K562 (cell line): ENCODE data around the gene DPH2. TPM values are rescaled to one million over a fixed set of nuclear protein-coding genes. Genes with fewer than 3 reads are reported as not detected.

Experiments
- ATAC-seq: fragments of 200-7000 bp; cut with Tn5 transposase; 3 replicates; pipeline ENCODE4 v1.9.1; 2020; ENCODE audit warnings: moderate library complexity
- BruUV-seq: library from RNA; stranded (reverse); fragments of 400-500 nt; replicated peaks from 2 replicates; lab custom pipeline; 2021; lab: Mats Ljungman, UMichigan
- CTCF ChIA-PET: fragments of 300-600 bp; formaldehyde crosslinking; extraction: SDS; loops from one replicate; lab custom pipeline; 2021; ENCODE audit warnings: low intra/inter-chr PET ratio; lab: Yijun Ruan, JAX
- POLR2A ChIA-PET: fragments of 300-600, 350-650 bp; sonication (Branson Sonifier 250); formaldehyde crosslinking; extraction: SDS; loops from one replicate; lab custom pipeline; 2021; ENCODE audit warnings: antibody characterized with exemption, inconsistent platforms; lab: Yijun Ruan, JAX
- DNase-seq, 4 experiments: peaks; one replicate each; pipeline versions ENCODE4 v3.0.0 to v3.0.0-alpha.2; 2011 to 2018; ENCODE audit warnings: low spot score in 3 of 4, mixed read lengths in 3 of 4; ENCODE audit errors: extremely low read depth in 1 of 4
- FAIRE-seq: peaks from 2 replicates; lab custom pipeline; 2011; peaks lifted over from hg19 to GRCh38; lab: Jason Lieb, UNC
- H2AFZ ChIP-seq: 2 replicates; pipeline ENCODE4 v1.6.0; 2011; ENCODE audit warnings: low read depth, low read length, control low read depth, inconsistent platforms
- H3K27ac ChIP-seq: fragments of 200-600 bp; 3 replicates; pipeline ENCODE4 v1.8.0; 2011; ENCODE audit warnings: low read depth, mild to moderate bottlenecking, control low read depth, inconsistent platforms, low read length, moderate library complexity, mixed read lengths; ENCODE audit errors: extremely low read depth
- H3K27me3 ChIP-seq, 2 experiments: fragments of 300-600 bp in 1 of 2; 2 replicates in 1 of 2; 3 replicates in 1 of 2; pipeline versions ENCODE4 v1.6.0 to v1.8.0; 2011; ENCODE audit warnings: inconsistent platforms in 2 of 2, low read length in 2 of 2, mild to moderate bottlenecking in 1 of 2, mixed read lengths in 1 of 2, moderate library complexity in 1 of 2; ENCODE audit not compliant: control insufficient read depth in 2 of 2, insufficient read depth in 2 of 2
- H3K36me3 ChIP-seq: fragments of 300-600 bp; 3 replicates; pipeline ENCODE4 v1.8.0; 2011; ENCODE audit warnings: mild to moderate bottlenecking, low read length, inconsistent platforms; ENCODE audit not compliant: control insufficient read depth, insufficient read depth
- H3K4me1 ChIP-seq, 2 experiments: fragments of 200-600 bp in 1 of 2; replicated peaks in 1 of 2; 2 replicates in 1 of 2; 3 replicates in 1 of 2; pipeline versions ENCODE4 v1.5.1 to v1.8.0; 2011; ENCODE audit warnings: inconsistent platforms in 2 of 2, low read length in 2 of 2, mild to moderate bottlenecking in 1 of 2, mixed read lengths in 1 of 2, moderate library complexity in 1 of 2; ENCODE audit not compliant: control insufficient read depth in 2 of 2, insufficient read depth in 2 of 2
- H3K4me2 ChIP-seq: 2 replicates; pipeline ENCODE4 v1.6.1; 2011; ENCODE audit warnings: low read length, control low read depth, inconsistent platforms, mixed read lengths; ENCODE audit not compliant: insufficient read depth
- H3K4me3 ChIP-seq: fragments of 200-600 bp; sonication (generic), shearing (Covaris generic); 2 replicates; pipeline ENCODE4 v1.5.1; 2016; ENCODE audit warnings: control low read depth, inconsistent platforms
- H3K79me2 ChIP-seq: fragments of 200-600 bp; 3 replicates; pipeline ENCODE4 v1.8.0; 2011; ENCODE audit warnings: low read length, inconsistent platforms; ENCODE audit not compliant: control insufficient read depth, insufficient read depth
- H3K9ac ChIP-seq, 2 experiments: 2 replicates each; pipeline versions ENCODE4 v1.6.0 to v1.6.1; 2011; ENCODE audit warnings: low read depth in 2 of 2, low read length in 2 of 2, control low read depth in 1 of 2, inconsistent platforms in 1 of 2, mild to moderate bottlenecking in 1 of 2, mixed read lengths in 1 of 2; ENCODE audit not compliant: insufficient read depth in 1 of 2
- H3K9me1 ChIP-seq: one replicate; pipeline ENCODE4 v1.6.0; 2011; ENCODE audit warnings: inconsistent platforms, mild to moderate bottlenecking, low read length, moderate library complexity; ENCODE audit not compliant: control insufficient read depth, insufficient read depth
- H3K9me3 ChIP-seq: replicated peaks from 2 replicates; pipeline ENCODE4 v1.5.1; 2011; ENCODE audit warnings: low read depth, low read length, inconsistent platforms; ENCODE audit not compliant: control insufficient read depth, insufficient read depth
- H4K20me1 ChIP-seq: replicated peaks from 2 replicates; pipeline ENCODE4 v1.6.1; 2011; ENCODE audit warnings: low read length, inconsistent platforms, mixed read lengths; ENCODE audit not compliant: control insufficient read depth, insufficient read depth
- ARHGAP35 ChIP-seq: fragments of 450-650 bp; IDR thresholded peaks from 2 replicates; pipeline ENCODE4 v1.6.1; 2018; ENCODE audit not compliant: partially characterized antibody
- DMBX1 ChIP-seq: fragments of 250-450 bp; sonication (Bioruptor Pico); IDR thresholded peaks from 2 replicates; pipeline ENCODE4 v1.8.0; 2022; ENCODE audit warnings: inconsistent platforms, mild to moderate bottlenecking, moderate library complexity, borderline replicate concordance
- FOSL1 ChIP-seq: fragments of 200-800 bp; sonication (Bioruptor generic); conservative IDR thresholded peaks from 2 replicates; pipeline ENCODE4 v1.6.1; 2016; ENCODE audit warnings: missing genetic modification characterization, missing compliant biosample characterization
- GABPB2 ChIP-seq: fragments of 250-450 bp; sonication (Bioruptor Pico); conservative IDR thresholded peaks from 2 replicates; pipeline ENCODE4 v1.5.1; 2021; ENCODE audit warnings: mild to moderate bottlenecking
- HCFC1 ChIP-seq: IDR thresholded peaks from 2 replicates; pipeline ENCODE4 v1.6.1; 2012; ENCODE audit warnings: low read depth, low read length, improper control_type of control experiment
- HDAC2 ChIP-seq: fragments of 450-650 bp; IDR thresholded peaks from 2 replicates; pipeline ENCODE4 v1.6.1; 2016; ENCODE audit warnings: mild to moderate bottlenecking
- MAX ChIP-seq: sonication (generic); formaldehyde crosslinking; IDR thresholded peaks from 2 replicates; pipeline ENCODE4 v1.9.0; 2022; ENCODE audit warnings: mild to moderate bottlenecking, missing genetic modification reagents
- MEIS2 ChIP-seq: fragments of 450-650 bp; IDR thresholded peaks from 2 replicates; pipeline ENCODE4 v1.6.1; 2014; ENCODE audit warnings: mild to moderate bottlenecking; ENCODE audit not compliant: partially characterized antibody
- NFIC ChIP-seq: fragments of 450-650 bp; IDR thresholded peaks from 2 replicates; pipeline ENCODE4 v1.6.1; 2017; ENCODE audit warnings: mild to moderate bottlenecking, inconsistent platforms
- NR2F6 ChIP-seq: fragments of 450-650 bp; formaldehyde crosslinking; IDR thresholded peaks from 2 replicates; pipeline ENCODE4 v1.4.0; 2020; ENCODE audit warnings: mild to moderate bottlenecking
- PHTF2 ChIP-seq: fragments of 250-450 bp; sonication (Bioruptor Pico); IDR thresholded peaks from 2 replicates; pipeline ENCODE4 v1.5.0; 2021; ENCODE audit warnings: mild to moderate bottlenecking
- SETDB1 ChIP-seq: IDR thresholded peaks from one replicate; pipeline ENCODE4 v1.6.1; 2012; ENCODE audit warnings: low read length, control low read depth, inconsistent platforms
- SRSF9 ChIP-seq: fragments of 200-400 bp; formaldehyde crosslinking; IDR thresholded peaks from 2 replicates; pipeline ENCODE4 v1.6.1; 2017; ENCODE audit warnings: low read depth, low read length, borderline replicate concordance
- TBL1XR1 ChIP-seq, 2 experiments: IDR thresholded peaks; 2 replicates each; pipeline ENCODE4 v1.6.1; 2012; ENCODE audit warnings: improper control_type of control experiment in 2 of 2, low read length in 2 of 2, mild to moderate bottlenecking in 1 of 2
- VEZF1 ChIP-seq: fragments of 200-800 bp; sonication (Bioruptor generic); IDR thresholded peaks from 2 replicates; pipeline ENCODE4 v1.6.1; 2017; ENCODE audit warnings: missing genetic modification characterization, missing compliant biosample characterization
- ZNF316 ChIP-seq: fragments of 450-650 bp; IDR thresholded peaks from 2 replicates; pipeline ENCODE4 v1.6.1; 2016
- WGBS: fragments of 100-300 bp; shearing (Covaris generic); methylation state at CpG from one replicate; pipeline ENCODE4 v1.1.6; 2016; ENCODE audit warnings: low coverage, mixed read lengths; ENCODE audit not compliant: insufficient coverage; ENCODE audit errors: missing lambda C conversion rate; 5-methylcytosine and 5-hydroxymethylcytosine counted together
- in situ Hi-C: fragments of 300-500 bp; cut with MboI; formaldehyde crosslinking; loops from 4 replicates; pipeline ENCODE4 v1.15.0; 2018; ENCODE audit warnings: inconsistent platforms, mixed read lengths
- intact Hi-C: fragments of 100-400 bp; cut with micrococcal nuclease; formaldehyde crosslinking; loops from 2 replicates; pipeline ENCODE4 v1.14.2; 2022
- polyA plus RNA-seq, 8 experiments: library from polyadenylated mRNA; depleted of rRNA in 4 of 8; stranded (reverse) in 5 of 8; unstranded in 3 of 8; fragments of >200 nt; fragmentation: Nextera tagmentation in 2 of 8; fragmentation: Illumina TruSeq in 1 of 8; extraction: Ambion mirVana in 2 of 8; extraction: Trizol in 1 of 8; gene quantifications; 2 replicates each; pipeline versions ENCODE4 v1.2.1 to v1.2.3, GENCODE V29; 2011 to 2014; ENCODE audit warnings: inconsistent platforms in 1 of 8, missing spikeins in 1 of 8
- total RNA-seq, 7 experiments: library from RNA; depleted of rRNA in 6 of 7; stranded (reverse); fragments of >200 nt in 6 of 7; fragmentation: Illumina TruSeq in 2 of 7; extraction: Trizol in 2 of 7; gene quantifications; 2 replicates each; pipeline versions ENCODE4 v1.2.1 to v1.2.3, GENCODE V29; 2011 to 2021; ENCODE audit warnings: low replicate concordance in 1 of 7

DPH2 gene
- total and polyA plus RNA-seq, 9 of the 15 experiments (the other 6 are each of a cell fraction or from before 2014, with no cell fraction given): 17.9 to 94.1 (median 68.1) TPM

GRCh38 chr1:44012404-44012803 lies 42.6 kb downstream of the DPH2 start:
- TF ChIP-seq NFIC (peak; percentile 62), MAX (CRISPR knock-in tag) (no peak), PHTF2 (no peak), GABPB2 (CRISPR knock-in tag) (no peak), MEIS2 (peak; percentile 19), FOSL1 (tag) (no peak), HDAC2 (no peak), ARHGAP35 (no peak), DMBX1 (no peak), SRSF9 (no peak), SETDB1 (no peak), VEZF1 (no peak), ZNF316 (no peak), NR2F6 (no peak), TBL1XR1 (IDR thresholded peaks at IDR 0.05; ENCODE audit: low read length in 2 of 2) (no peak), HCFC1 (no peak)
- intact Hi-C loops: no loop called here
- in situ Hi-C loops: no loop called here

More at GRCh38 chr1:44012404-44012803, 42.6 kb downstream of the DPH2 start:
- Histone ChIP-seq H3K9ac (peak overlapping the region in 1 of 2 experiments; percentile 59; a peak in 1 of 4 replicates), H3K4me1 (peaks cover 6 to 47% of the 10 kb centered on the region in 2 experiments; a peak in 4 of 5 replicates), H3K9me1 (no peaks in the 10 kb centered on the region), H3K79me2 (no peaks in the 10 kb centered on the region), H3K4me2 (no peak overlapping the region), H3K9me3 (no peaks in the 10 kb centered on the region), H3K36me3 (no peaks in the 10 kb centered on the region), H2AFZ (no peak overlapping the region), H3K27ac (no peak overlapping the region), H3K27me3 (no peaks in the 10 kb centered on the region), H4K20me1 (no peaks in the 10 kb centered on the region; the same call in 1 of the 2 replicates), H3K4me3 (no peak overlapping the region)
- no TSS peak for BruUV-seq
- ATAC-seq (no peak), FAIRE-seq (no peak), DNase-seq (no peak)
- WGBS: 63% methylated on average over 2 of the region's 2 CpGs
- ChIA-PET POLR2A (no interaction called here), CTCF (no interaction called here)
